IPS-18a (cell line): ENCODE data around the gene SPSB1.

Experiments
- H3K27ac ChIP-seq: one replicate; pipeline ENCODE4 v1.5.1; 2013; ENCODE audit warnings: low read length
- H3K27me3 ChIP-seq: one replicate; pipeline ENCODE4 v1.6.1; 2013; ENCODE audit warnings: mild to moderate bottlenecking, low read length; ENCODE audit not compliant: control insufficient read depth, insufficient read depth
- H3K36me3 ChIP-seq: one replicate; pipeline ENCODE4 v1.6.1; 2013; ENCODE audit warnings: low read depth, low read length; ENCODE audit not compliant: control insufficient read depth
- H3K4me1 ChIP-seq: one replicate; pipeline ENCODE4 v1.6.1; 2013; ENCODE audit warnings: low read depth, low read length; ENCODE audit not compliant: control insufficient read depth
- H3K4me3 ChIP-seq: one replicate; pipeline ENCODE4 v1.5.1; 2013; ENCODE audit warnings: low read length
- H3K9ac ChIP-seq: one replicate; pipeline ENCODE4 v1.6.1; 2013; ENCODE audit warnings: mild to moderate bottlenecking, low read length, moderate library complexity
- H3K9me3 ChIP-seq: one replicate; pipeline ENCODE4 v1.6.1; 2013; ENCODE audit warnings: low read depth, low read length; ENCODE audit not compliant: control insufficient read depth

Gene SPSB1

GRCh38 chr1:9271861-9272595, 20.7 kb upstream of the SPSB1 start:
- H3K27ac ChIP-seq = no peak overlapping the region
- H3K4me1 ChIP-seq = peaks cover 8% of the 10 kb centered on the region
- H3K4me3 ChIP-seq = no peak overlapping the region
- H3K27me3 ChIP-seq = no peaks in the 10 kb centered on the region
- H3K9me3 ChIP-seq = no peaks in the 10 kb centered on the region
- H3K36me3 ChIP-seq = no peaks in the 10 kb centered on the region
- no peak overlapping the region for H3K9ac ChIP-seq

- H3K4me3 ChIP-seq = no peak overlapping the region
- H3K9me3 ChIP-seq = no peaks in the 10 kb centered on the region
- no peak overlapping the region for H3K27ac ChIP-seq
- H3K4me1 ChIP-seq = peaks cover 8% of the 10 kb centered on the region
- no peak overlapping the region for H3K9ac ChIP-seq
- no peaks in the 10 kb centered on the region for H3K27me3 ChIP-seq
- no peaks in the 10 kb centered on the region for H3K36me3 ChIP-seq
Measured at GRCh38 chr1:9273177-9273576, 19.5 kb upstream of the SPSB1 start.

DNA sequence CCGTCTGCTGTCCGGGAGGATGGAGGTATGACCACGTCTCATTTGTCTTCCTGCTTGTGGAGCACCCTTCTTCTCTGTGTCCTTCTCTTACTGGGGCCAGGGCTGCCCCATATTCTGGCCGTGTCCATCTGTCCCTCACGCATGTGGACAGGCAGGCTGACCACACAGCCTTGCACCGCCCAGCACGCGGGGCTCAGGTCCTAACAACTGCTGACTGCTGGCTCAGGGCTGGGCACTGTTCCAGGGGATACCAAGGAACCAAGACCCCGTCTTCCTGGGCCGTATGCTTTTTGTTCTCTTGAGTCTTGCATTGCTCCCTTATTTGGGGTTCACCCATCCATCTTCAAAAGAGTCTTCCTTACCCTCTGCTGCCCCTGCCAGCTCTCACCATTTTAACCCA, 17.5 kb upstream of the SPSB1 start:
- Histone ChIP-seq H3K27ac (no peak overlapping the region), H3K9me3 (no peaks in the 10 kb centered on the region), H3K36me3 (no peaks in the 10 kb centered on the region), H3K27me3 (no peaks in the 10 kb centered on the region), H3K9ac (no peak overlapping the region), H3K4me3 (no peak overlapping the region), H3K4me1 (peaks cover 5% of the 10 kb centered on the region)

DNA sequence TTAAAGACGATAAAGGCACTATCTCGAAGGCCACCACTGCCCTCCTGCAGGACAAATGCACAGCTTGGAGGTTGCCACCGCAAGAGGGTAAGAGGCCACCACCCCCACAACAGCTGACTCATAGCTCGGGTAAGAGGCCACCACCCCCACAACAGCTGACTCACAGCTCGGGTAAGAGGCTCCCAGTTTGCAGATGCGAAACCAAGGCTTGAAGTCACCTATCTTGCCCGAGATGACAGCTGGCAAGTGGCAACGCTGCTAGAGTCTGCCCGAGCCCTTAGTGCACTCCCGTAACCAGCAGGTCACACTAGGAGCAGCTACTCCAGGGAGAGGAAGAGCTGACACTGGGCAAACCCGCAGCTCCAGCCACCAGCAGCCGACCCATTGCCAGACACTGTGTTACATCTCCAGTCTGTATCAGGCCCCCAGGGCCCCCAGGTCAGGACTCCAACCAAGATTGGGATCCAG, 17.1 kb upstream of the SPSB1 start:
- no peak overlapping the region for H3K4me3 ChIP-seq
- H3K4me1 ChIP-seq = peaks cover 2% of the 10 kb centered on the region
- no peaks in the 10 kb centered on the region for H3K36me3 ChIP-seq
- H3K27me3 ChIP-seq = no peaks in the 10 kb centered on the region
- H3K9ac ChIP-seq = no peak overlapping the region
- H3K27ac ChIP-seq = no peak overlapping the region
- no peaks in the 10 kb centered on the region for H3K9me3 ChIP-seq

GRCh38 chr1:9278116-9278515, 14.6 kb upstream of the SPSB1 start:
- Histone ChIP-seq H3K27ac (no peak overlapping the region), H3K27me3 (no peaks in the 10 kb centered on the region), H3K9me3 (no peaks in the 10 kb centered on the region), H3K4me3 (no peak overlapping the region), H3K4me1 (peaks cover 3% of the 10 kb centered on the region), H3K9ac (no peak overlapping the region), H3K36me3 (no peaks in the 10 kb centered on the region)

DNA sequence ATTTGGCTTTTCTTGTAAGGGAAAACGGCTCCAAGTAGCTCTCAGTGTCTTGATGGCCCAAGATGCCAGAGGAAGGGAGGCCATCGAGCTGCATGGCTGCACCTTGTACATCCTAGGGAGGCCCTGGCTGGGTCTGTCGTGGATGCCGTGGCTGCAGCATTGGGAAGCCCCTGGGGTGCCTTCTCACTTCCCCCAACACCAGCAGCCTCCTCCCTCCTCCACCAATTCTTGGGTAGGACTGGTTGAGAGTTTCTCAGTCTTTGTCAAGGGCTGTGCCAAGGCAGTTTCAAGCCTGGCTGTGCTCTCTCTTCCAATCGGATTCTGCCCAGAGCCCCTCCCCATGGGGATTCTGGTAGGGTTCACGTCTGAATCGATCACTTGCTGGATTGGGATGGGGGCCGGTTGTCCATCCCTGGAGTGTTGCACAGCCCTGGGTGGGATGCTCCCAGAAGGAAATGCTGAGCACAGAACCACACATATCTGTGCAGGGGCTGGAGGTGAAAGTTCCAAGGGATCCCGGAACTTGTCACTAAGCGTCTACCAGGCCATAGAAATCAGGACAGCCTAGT, 14.0 kb upstream of the SPSB1 start:
- no peak overlapping the region for H3K9ac ChIP-seq

DNA sequence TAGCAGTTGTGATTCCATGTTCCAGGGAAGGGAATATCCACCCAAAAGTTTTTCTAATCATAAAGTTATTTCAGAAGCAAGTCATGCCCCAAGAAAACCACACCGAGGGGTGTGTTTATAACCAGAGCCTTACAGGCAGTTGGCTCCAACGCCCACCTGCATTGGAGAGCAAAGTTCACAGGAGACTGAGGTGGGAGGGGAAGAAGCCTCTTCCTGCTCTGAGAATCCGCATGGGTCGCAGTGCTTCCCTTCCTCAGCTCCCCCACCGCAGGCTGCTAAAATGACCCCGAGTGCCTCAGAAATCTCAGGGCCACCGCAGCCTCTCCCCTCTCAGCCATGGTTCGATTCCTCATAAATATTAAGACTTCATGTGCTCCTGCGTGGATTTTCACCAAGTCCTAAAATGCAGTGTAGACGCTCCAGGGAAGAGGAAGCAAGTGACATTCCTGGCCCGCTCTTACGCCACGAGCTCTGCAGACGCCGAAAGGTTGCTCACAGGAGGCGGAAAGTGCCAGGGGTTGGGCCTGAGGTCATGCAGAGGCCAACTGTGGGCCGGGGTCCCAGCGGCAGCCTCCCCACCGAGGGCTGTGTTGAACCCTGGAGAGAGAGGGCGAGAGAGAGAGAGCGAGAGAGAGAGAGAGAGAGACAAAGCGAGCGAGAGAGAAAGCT, 13.4 kb upstream of the SPSB1 start:
- Histone ChIP-seq H3K9me3 (no peaks in the 10 kb centered on the region), H3K9ac (no peak overlapping the region), H3K4me3 (no peak overlapping the region), H3K36me3 (no peaks in the 10 kb centered on the region), H3K4me1 (peaks cover 3% of the 10 kb centered on the region), H3K27me3 (no peaks in the 10 kb centered on the region), H3K27ac (no peak overlapping the region)

More for the DNA sequence above, 14.0 kb upstream of the SPSB1 start:
- H3K9me3 ChIP-seq = no peaks in the 10 kb centered on the region
- no peak overlapping the region for H3K4me3 ChIP-seq
- H3K36me3 ChIP-seq = no peaks in the 10 kb centered on the region
- no peak overlapping the region for H3K27ac ChIP-seq
- H3K27me3 ChIP-seq = no peaks in the 10 kb centered on the region
- H3K4me1 ChIP-seq = peaks cover 3% of the 10 kb centered on the region

GRCh38 chr1:9280015-9280860, 12.5 kb upstream of the SPSB1 start:
- Histone ChIP-seq H3K4me1 (peaks cover 3% of the 10 kb centered on the region), H3K27ac (no peak overlapping the region), H3K36me3 (no peaks in the 10 kb centered on the region), H3K4me3 (no peak overlapping the region), H3K9ac (no peak overlapping the region), H3K27me3 (no peaks in the 10 kb centered on the region), H3K9me3 (no peaks in the 10 kb centered on the region)

DNA sequence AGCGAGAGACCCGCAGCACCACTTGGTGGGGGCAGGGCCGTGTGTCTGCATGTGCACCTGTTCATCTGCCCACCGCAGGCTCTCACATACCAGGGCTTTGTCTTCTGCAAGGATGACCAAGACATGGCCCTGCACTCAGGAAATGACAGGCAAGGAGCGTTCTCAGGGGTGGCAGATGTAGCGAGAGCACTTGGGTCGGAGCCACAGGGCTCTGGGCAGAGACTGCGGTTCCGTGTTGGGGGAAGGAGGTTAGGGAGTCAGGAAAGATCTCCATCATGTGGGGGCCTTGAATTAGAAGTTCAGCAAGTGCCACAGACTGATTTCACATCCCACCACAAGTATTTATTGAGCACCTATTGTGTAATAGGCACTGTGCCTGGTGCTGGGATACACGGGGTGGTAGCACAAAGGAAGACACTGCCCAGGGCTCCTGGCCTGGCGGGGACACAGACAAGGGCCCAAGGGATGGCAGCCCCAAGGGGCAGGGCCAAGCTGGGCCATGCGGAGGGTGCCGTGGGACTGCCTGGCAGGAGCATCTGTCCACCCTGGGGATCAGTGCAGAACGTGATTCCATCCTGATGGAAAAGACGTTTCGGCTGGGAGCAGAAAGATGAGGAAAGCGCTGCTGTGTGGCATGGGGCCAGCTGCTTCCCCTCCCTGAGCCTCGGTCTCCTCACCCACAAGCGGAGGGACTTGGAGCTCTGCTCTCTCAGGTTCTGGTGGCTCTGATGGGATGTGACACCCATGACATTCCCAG, 11.4 kb upstream of the SPSB1 start:
- no peaks in the 10 kb centered on the region for H3K36me3 ChIP-seq
- no peak overlapping the region for H3K9ac ChIP-seq
- H3K9me3 ChIP-seq = no peaks in the 10 kb centered on the region
- peaks cover 3% of the 10 kb centered on the region for H3K4me1 ChIP-seq
- H3K27me3 ChIP-seq = no peaks in the 10 kb centered on the region
- no peak overlapping the region for H3K27ac ChIP-seq
- H3K4me3 ChIP-seq = no peak overlapping the region

DNA sequence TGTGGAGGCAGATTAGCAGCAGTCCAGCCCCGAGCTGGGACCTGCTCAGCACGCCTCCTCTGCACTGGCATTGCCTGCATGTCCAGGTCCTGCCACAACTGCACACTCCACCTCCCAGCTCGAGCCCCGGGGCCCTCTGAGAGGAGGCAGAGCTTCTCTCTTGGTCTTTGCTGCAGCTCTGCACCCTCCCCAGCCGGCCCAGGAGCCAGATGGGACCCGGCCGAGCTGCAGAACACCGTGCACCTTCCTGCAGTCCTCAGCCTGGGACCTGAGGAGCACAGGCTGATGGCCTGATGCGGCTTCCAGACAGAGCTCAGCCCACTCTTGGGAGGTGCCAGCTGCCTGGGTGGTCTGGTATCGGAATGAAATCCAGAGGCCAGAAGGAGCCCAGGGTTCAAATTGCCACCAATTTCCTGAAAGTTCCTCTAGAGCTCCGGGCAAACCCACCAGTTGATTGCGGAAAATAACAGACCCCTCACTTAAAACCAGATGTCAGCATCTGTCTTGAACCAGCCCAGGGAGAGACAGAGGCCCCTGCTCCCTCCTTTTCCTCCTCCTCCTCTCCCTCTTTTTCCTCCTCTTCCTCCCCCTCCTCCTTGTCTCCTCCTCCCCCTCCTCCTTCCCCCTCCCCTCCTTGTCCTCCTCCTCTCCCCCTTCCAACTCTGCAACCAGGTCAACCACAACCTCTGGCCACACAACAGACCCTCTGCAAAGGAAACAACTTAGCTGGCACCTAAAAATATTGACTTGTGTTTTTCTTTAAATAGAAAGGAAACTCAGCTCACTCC, 10.6 kb upstream of the SPSB1 start:
- H3K4me1 ChIP-seq = peaks cover 3% of the 10 kb centered on the region

More for the DNA sequence above, 10.6 kb upstream of the SPSB1 start:
- H3K27me3 ChIP-seq = no peaks in the 10 kb centered on the region
- no peak overlapping the region for H3K27ac ChIP-seq
- H3K36me3 ChIP-seq = no peaks in the 10 kb centered on the region
- H3K4me3 ChIP-seq = no peak overlapping the region
- H3K9ac ChIP-seq = no peak overlapping the region
- H3K9me3 ChIP-seq = no peaks in the 10 kb centered on the region
